BLaER1 treated with 17β-estradiol and CSF1 and Interleukin-3, amounts not matched to agents 10 nM and 100 nM (cell line): ENCODE data around the gene KLF7.
A peak's percentile ranks its signal among the peaks of the same experiment; 100 is the strongest.

Source experiments
- H3K27ac ChIP-seq, 11 experiments: shearing (Covaris generic); formaldehyde crosslinking; 2 replicates each; pipeline ENCODE4 v1.8.1; 2022
- H3K27me3 ChIP-seq, 11 experiments: shearing (Covaris generic); formaldehyde crosslinking; 2 replicates each; pipeline ENCODE4 v1.8.1; 2022
- H3K36me3 ChIP-seq, 11 experiments: shearing (Covaris generic); formaldehyde crosslinking; 2 replicates each; pipeline ENCODE4 v1.8.1; 2022
- H3K4me1 ChIP-seq, 10 experiments: shearing (Covaris generic); formaldehyde crosslinking; 2 replicates each; pipeline ENCODE4 v1.8.1; 2022
- H3K4me2 ChIP-seq, 11 experiments: shearing (Covaris generic); formaldehyde crosslinking; 2 replicates each; pipeline ENCODE4 v1.8.1; 2022
- H3K4me3 ChIP-seq, 10 experiments: shearing (Covaris generic); formaldehyde crosslinking; 2 replicates each; pipeline ENCODE4 v1.8.1; 2022
- H3K9ac ChIP-seq, 11 experiments: shearing (Covaris generic); formaldehyde crosslinking; 2 replicates each; pipeline ENCODE4 v1.8.1; 2022
- H3K9me3 ChIP-seq, 11 experiments: shearing (Covaris generic); formaldehyde crosslinking; replicated peaks in 1 of 11; 2 replicates each; pipeline ENCODE4 v1.8.1; 2022
- H4K20me1 ChIP-seq, 11 experiments: shearing (Covaris generic); formaldehyde crosslinking; 2 replicates each; pipeline ENCODE4 v1.8.1; 2022
- Cebpa-rat ChIP-seq, 11 experiments: shearing (Covaris generic); IDR thresholded peaks; 2 replicates each; pipeline ENCODE4 v1.8.1; 2022

The KLF7 gene

DNA sequence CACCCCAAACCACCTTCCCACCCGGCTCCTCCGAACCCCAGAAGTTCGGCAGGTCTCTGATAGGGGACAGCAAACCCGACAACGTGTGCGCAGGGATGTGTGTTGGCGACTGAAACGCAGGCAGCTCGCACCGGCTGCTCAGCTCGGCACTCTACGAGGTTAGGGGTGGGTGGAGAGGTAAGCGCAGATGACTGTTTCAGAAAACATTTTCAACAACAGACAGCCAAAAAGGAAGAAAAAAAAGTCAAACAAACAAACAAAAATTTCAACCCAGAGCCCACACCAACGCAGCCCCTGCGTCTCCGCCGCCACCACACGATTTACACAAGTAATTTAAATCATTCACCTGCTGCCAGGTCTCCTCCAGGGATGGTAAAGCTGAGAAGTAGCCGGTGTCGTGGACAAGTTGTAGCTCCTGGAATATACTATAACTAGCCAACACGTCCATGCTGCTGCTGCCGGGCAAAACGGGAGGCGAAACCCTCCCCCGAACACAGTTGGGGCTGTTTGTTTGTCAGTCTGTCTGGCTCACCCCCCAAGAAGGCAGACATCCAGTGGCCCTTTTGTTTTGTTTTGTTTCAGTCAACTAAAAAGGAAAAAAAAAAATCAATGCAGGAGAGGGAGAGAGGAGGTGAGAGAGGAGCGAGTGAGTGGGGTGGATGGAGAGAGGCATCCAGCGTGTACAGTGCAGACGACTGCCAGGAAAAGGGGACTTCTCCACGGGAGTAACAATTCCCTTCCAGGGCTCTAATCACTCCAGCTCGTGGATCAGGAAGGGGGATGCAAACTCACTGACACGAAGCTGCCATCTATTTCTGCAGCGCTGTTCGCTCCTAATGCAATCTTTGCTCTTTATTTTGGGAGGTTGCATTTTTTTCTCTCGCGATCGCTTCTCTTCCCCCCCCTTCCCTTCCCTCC is at the start of gene KLF7:
Gene KLF7 (minus strand): TSS at position 828 of the 918 bp plus-strand sequence. CDS start 380 bp downstream, at position 448.
- H3K4me1 ChIP-seq, result peaks cover 0 to 57% (median 0%) of the 10 kb centered on the region in 10 experiments; a peak in 6 of 20 replicates
- no peak within 1 kb of the TSS for H3K9ac ChIP-seq
- H3K27me3 ChIP-seq, result peaks cover 9 to 30% (median 21%) of the 10 kb centered on the region in 11 experiments; a peak in 20 of 22 replicates
- H3K36me3 ChIP-seq, result no peaks in the 10 kb centered on the region
- TF ChIP-seq Cebpa-rat (IDR thresholded peaks at IDR 0.05), result no peak
- H4K20me1 ChIP-seq, result no peaks in the 10 kb centered on the region
- H3K9me3 ChIP-seq, result peaks cover 4 to 20% (median 12%) of the 10 kb centered on the region in 11 experiments; a peak in 20 of 22 replicates
- H3K4me3 ChIP-seq, result no peak within 1 kb of the TSS
- no peak within 1 kb of the TSS; a peak in 2 of 22 replicates for H3K27ac ChIP-seq
- peak within 1 kb of the TSS in 2 of 11 experiments; percentile 1 to 77; a peak in 2 of 22 replicates for H3K4me2 ChIP-seq

DNA sequence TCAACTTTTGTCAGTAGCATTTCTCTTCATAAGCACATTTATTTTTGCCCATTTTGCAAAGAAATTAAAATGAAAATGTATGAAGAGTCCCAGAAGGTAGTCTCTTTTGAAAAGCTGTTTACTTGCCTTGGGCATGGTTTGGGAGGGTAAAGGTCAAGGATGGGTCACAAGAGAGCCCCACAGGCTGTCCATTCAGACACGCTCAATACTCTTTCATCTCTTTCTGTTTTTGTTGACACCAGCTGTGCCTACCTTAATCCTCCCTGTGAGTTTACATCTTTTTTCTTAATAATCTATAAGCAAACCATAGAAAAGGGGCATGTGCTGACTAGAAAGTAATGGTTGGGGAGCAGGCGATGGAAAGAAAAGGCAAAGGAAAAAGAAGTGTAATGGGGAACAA is 49.6 kb upstream of the KLF7 start:
- Histone ChIP-seq H3K36me3 (no peaks in the 10 kb centered on the region), H3K27me3 (no peaks in the 10 kb centered on the region), H4K20me1 (no peaks in the 10 kb centered on the region), H3K27ac (no peak overlapping the region), H3K9me3 (peaks cover 0 to 9% (median 0%) of the 10 kb centered on the region in 11 experiments; a peak in 3 of 22 replicates), H3K4me1 (no peaks in the 10 kb centered on the region), H3K4me2 (no peak overlapping the region), H3K9ac (no peak overlapping the region), H3K4me3 (no peak overlapping the region)
- TF ChIP-seq Cebpa-rat (IDR thresholded peaks at IDR 0.05), result no peak

DNA sequence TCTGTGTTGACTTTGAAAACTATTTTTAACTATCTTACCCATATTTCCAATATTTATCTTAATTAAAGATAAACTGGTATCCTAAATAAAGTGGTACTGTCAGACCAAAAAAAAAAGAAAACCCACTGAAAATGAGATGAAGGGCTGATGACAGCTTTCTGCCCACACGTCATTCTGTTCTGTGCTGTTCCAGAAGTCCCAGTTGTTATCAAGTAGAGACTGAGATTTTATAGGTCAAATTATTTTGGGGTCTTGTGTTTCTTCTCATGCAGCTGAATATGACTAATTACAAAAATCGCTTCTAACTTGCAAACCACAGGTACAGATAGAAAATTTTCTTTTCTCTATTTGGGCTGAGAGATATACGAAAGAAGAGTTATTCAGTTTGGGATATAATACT is 48.7 kb upstream of the KLF7 start:
- H4K20me1 ChIP-seq, result no peaks in the 10 kb centered on the region
- H3K4me1 ChIP-seq, result no peaks in the 10 kb centered on the region
- no peak overlapping the region for H3K9ac ChIP-seq
- no peak overlapping the region for H3K27ac ChIP-seq
- H3K27me3 ChIP-seq, result no peaks in the 10 kb centered on the region
- H3K36me3 ChIP-seq, result no peaks in the 10 kb centered on the region
- no peak overlapping the region for H3K4me2 ChIP-seq
- H3K9me3 ChIP-seq, result peaks cover 0 to 9% (median 0%) of the 10 kb centered on the region in 11 experiments; a peak in 3 of 22 replicates
- H3K4me3 ChIP-seq, result no peak overlapping the region
- TF ChIP-seq Cebpa-rat (IDR thresholded peaks at IDR 0.05), result no peak

DNA sequence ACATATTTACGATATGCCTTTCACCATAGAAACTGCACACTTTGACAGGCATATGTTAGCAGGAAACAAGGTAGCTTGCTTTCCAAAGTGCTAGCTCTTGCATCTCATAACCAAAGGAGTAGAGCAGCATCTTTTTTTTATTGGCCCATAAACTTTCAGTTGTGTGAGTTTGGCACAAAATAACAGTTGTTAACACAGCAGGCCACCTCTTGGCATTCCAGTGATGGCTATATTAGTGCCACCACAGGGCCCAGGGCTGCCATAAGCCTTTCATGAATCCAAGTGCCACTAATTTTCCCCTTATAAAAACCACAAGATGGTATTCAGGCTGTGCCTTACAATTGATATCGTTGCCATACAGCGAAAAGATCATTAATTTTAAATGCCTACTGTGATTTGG is 40.3 kb upstream of the KLF7 start:
- no peaks in the 10 kb centered on the region for H3K27me3 ChIP-seq
- H3K27ac ChIP-seq, result no peak overlapping the region
- H3K9ac ChIP-seq, result no peak overlapping the region
- TF ChIP-seq Cebpa-rat (IDR thresholded peaks at IDR 0.05), result no peak
- H3K36me3 ChIP-seq, result no peaks in the 10 kb centered on the region
- H3K9me3 ChIP-seq, result no peaks in the 10 kb centered on the region
- no peak overlapping the region for H3K4me3 ChIP-seq
- H3K4me1 ChIP-seq, result no peaks in the 10 kb centered on the region
- H4K20me1 ChIP-seq, result no peaks in the 10 kb centered on the region
- no peak overlapping the region for H3K4me2 ChIP-seq

DNA sequence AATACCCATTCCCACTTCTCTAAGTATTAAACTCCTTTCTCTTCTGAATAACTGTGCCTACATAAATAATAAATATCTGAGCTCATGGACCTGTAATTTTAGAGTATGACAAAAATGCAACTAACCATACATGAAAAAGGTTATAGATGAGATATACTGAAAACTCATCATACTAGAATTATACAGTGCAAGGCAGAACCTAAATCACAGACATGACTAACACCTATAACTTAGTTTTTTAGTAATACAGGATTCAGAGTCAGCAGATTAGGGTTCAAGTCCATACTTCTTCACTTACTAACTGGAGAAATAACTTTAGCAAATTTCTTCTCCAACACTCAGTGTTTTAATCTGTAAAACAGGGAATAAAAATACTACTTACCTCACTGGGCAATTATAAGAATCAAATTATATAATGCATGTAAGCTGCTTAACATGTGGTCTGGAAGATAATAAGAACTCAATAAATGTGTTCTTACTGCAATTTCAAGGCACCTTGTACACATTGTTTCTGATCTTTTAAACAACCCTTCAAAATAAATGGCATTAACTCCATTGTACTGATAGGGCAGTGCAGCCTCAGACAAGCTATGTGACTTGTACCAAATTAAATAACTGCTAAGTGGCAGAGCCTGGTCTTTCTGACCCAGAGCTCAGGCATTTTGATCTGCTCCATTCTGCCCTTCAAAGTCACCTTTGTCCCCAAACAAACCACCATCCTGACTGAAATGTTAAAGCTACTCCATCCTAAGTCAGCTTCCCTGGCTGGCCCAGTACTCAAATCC is 39.6 kb upstream of the KLF7 start:
- Histone ChIP-seq H3K4me1 (no peaks in the 10 kb centered on the region), H3K36me3 (no peaks in the 10 kb centered on the region), H4K20me1 (no peaks in the 10 kb centered on the region), H3K27me3 (no peaks in the 10 kb centered on the region), H3K4me3 (no peak overlapping the region), H3K27ac (no peak overlapping the region), H3K4me2 (no peak overlapping the region), H3K9ac (no peak overlapping the region), H3K9me3 (no peaks in the 10 kb centered on the region)
- TF ChIP-seq Cebpa-rat (IDR thresholded peaks at IDR 0.05), result no peak

DNA sequence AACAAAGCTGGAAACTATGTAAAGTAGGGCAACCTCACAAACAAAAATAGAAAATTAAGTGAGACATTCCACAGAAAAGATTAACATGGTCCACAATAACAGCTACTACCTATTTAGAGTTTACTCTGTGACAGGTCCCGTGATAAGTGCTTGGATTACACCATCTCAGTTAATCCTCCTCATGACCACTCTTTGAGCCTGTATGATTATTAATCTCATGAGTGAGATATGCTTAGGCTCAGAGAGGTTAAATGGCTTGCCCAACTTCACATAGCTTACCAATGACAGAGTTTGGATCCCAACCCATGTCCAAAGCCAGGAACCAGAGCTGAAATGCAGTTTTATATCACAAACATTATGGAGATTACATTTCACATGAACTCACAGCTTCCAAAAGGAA is 37.3 kb upstream of the KLF7 start:
- H3K27ac ChIP-seq, result no peak overlapping the region
- no peak for TF ChIP-seq Cebpa-rat (IDR thresholded peaks at IDR 0.05)
- H3K9ac ChIP-seq, result no peak overlapping the region

DNA sequence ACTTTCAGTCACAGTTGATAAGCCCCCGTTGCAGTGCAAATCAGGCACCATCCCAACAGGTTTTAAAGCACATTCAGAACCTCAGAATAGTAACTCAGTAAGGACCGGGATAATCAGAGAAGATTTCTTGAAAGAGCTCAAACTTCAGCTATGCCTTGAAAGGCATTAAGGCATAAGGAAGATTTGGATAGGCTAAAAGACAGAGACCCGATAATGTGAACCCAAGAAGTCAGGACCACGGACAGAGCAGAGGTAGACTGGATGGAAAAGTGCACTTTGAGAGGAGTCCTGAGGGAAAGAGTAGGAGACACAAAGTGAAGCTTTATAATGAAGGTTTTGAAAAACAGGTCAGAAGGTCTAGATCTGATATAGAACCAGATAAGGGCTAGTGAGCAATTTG is 36.9 kb upstream of the KLF7 start:
- no peaks in the 10 kb centered on the region for H3K36me3 ChIP-seq
- no peak overlapping the region for H3K27ac ChIP-seq
- no peaks in the 10 kb centered on the region for H3K4me1 ChIP-seq
- no peak overlapping the region for H3K4me3 ChIP-seq
- no peak for TF ChIP-seq Cebpa-rat (IDR thresholded peaks at IDR 0.05)
- H3K27me3 ChIP-seq, result no peaks in the 10 kb centered on the region
- H3K4me2 ChIP-seq, result no peak overlapping the region
- H4K20me1 ChIP-seq, result no peaks in the 10 kb centered on the region
- H3K9ac ChIP-seq, result no peak overlapping the region
- no peaks in the 10 kb centered on the region for H3K9me3 ChIP-seq

More for the DNA sequence above, 37.3 kb upstream of the KLF7 start:
- Histone ChIP-seq H3K4me2 (no peak overlapping the region), H3K4me3 (no peak overlapping the region), H3K4me1 (no peaks in the 10 kb centered on the region), H3K27me3 (no peaks in the 10 kb centered on the region), H3K9me3 (no peaks in the 10 kb centered on the region), H3K36me3 (no peaks in the 10 kb centered on the region), H4K20me1 (no peaks in the 10 kb centered on the region)

DNA sequence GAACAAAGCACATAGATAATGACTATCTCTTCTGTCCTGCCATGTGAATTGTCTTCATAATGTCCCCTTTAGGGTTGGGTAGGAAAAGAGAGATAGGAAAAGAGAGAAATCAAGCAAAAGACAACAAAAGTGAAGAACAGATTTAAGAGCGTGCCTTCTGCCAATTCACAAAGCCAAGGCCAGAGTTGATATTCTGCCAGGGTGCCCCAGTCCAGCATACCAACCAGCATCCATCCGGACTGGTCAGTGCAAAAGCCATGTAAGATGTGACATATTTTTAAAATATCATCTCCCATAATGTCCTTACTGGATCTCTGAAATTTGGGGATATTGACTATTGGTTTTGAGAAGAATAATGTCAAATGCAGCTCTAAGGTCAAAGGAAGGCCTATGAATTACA is 35.7 kb upstream of the KLF7 start:
- H3K4me1 ChIP-seq, result no peaks in the 10 kb centered on the region
- no peaks in the 10 kb centered on the region for H4K20me1 ChIP-seq
- no peak overlapping the region for H3K4me2 ChIP-seq
- no peaks in the 10 kb centered on the region for H3K36me3 ChIP-seq
- no peak overlapping the region for H3K27ac ChIP-seq
- no peaks in the 10 kb centered on the region for H3K9me3 ChIP-seq
- no peak overlapping the region for H3K4me3 ChIP-seq
- TF ChIP-seq Cebpa-rat (IDR thresholded peaks at IDR 0.05), result no peak
- no peak overlapping the region for H3K9ac ChIP-seq
- no peaks in the 10 kb centered on the region for H3K27me3 ChIP-seq

DNA sequence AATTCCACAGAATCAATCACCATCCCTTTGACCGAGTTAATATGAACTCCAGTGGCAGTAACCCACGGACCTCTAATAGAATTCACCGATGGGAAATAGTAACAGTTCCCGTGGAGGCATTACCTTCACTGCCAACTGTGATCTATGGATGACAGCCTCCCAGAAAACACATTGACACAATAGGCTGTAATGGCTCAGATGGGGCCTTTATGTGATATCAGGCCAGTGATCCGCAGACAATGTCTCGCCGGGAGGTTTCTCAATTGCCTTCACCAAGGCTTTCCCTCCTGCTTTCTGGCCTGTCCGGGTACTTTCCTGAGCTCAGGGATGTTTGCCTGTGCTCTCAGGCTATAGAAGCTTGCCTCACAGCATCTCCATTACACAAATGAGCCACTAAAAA is 34.4 kb upstream of the KLF7 start:
- H3K4me2 ChIP-seq, result no peak overlapping the region
- no peaks in the 10 kb centered on the region for H3K4me1 ChIP-seq
- no peaks in the 10 kb centered on the region for H4K20me1 ChIP-seq
- no peaks in the 10 kb centered on the region for H3K36me3 ChIP-seq
- no peak overlapping the region for H3K27ac ChIP-seq
- H3K27me3 ChIP-seq, result no peaks in the 10 kb centered on the region
- H3K9ac ChIP-seq, result no peak overlapping the region
- no peak for TF ChIP-seq Cebpa-rat (IDR thresholded peaks at IDR 0.05)
- H3K9me3 ChIP-seq, result no peaks in the 10 kb centered on the region
- H3K4me3 ChIP-seq, result no peak overlapping the region
